Measurements from ENCODE around the gene STX11. TPM values are rescaled to one million over a fixed set of nuclear protein-coding genes. Genes with fewer than 3 reads are reported as not detected.

STX11 gene
- total and polyA plus RNA-seq, 10 donors: 5.9 to 76.0 (median 42.0) TPM

GRCh38 chr6:144232176-144232831, 82.0 kb downstream of the STX11 start:
- H3K9me3 ChIP-seq: no peaks in the 10 kb centered on the region
- intact Hi-C loops (cut with DNase I; ENCODE audit: low total_unique reads): no loop called here
- H3K4me1 ChIP-seq: no peaks in the 10 kb centered on the region
- H3K4me3 ChIP-seq: no peak overlapping the region
- no peaks in the 10 kb centered on the region for H3K36me3 ChIP-seq
- H3K27me3 ChIP-seq (replicated peaks in 1 of 7): no peaks in the 10 kb centered on the region
- WGBS, 5 donors: 79 to 92% (median 86%) methylated on average over 4 of the region's 4 CpGs
- no peak overlapping the region for H3K27ac ChIP-seq
- DNase-seq: no peak
- TF ChIP-seq POLR2AphosphoS5 (IDR thresholded peaks at IDR 0.05): no peak
- TF ChIP-seq, protein P1, sequence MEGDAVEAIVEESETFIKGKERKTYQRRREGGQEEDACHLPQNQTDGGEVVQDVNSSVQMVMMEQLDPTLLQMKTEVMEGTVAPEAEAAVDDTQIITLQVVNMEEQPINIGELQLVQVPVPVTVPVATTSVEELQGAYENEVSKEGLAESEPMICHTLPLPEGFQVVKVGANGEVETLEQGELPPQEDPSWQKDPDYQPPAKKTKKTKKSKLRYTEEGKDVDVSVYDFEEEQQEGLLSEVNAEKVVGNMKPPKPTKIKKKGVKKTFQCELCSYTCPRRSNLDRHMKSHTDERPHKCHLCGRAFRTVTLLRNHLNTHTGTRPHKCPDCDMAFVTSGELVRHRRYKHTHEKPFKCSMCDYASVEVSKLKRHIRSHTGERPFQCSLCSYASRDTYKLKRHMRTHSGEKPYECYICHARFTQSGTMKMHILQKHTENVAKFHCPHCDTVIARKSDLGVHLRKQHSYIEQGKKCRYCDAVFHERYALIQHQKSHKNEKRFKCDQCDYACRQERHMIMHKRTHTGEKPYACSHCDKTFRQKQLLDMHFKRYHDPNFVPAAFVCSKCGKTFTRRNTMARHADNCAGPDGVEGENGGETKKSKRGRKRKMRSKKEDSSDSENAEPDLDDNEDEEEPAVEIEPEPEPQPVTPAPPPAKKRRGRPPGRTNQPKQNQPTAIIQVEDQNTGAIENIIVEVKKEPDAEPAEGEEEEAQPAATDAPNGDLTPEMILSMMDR (IDR thresholded peaks at IDR 0.05 in 8 of 11, conservative IDR thresholded peaks at IDR 0.05 in 3 of 11): no peak
- no peak for TF ChIP-seq POLR2A (IDR thresholded peaks at IDR 0.05)

GRCh38 chr6:144232832-144233230, 82.5 kb downstream of the STX11 start:
- H3K27ac ChIP-seq: no peak overlapping the region
- no peak for DNase-seq
- TF ChIP-seq POLR2AphosphoS5 (IDR thresholded peaks at IDR 0.05) (no peak), POLR2A (IDR thresholded peaks at IDR 0.05) (no peak)
- TF ChIP-seq, protein P1 (IDR thresholded peaks at IDR 0.05 in 8 of 11, conservative IDR thresholded peaks at IDR 0.05 in 3 of 11): no peak
- H3K27me3 ChIP-seq (replicated peaks in 1 of 7): no peaks in the 10 kb centered on the region
- no peaks in the 10 kb centered on the region for H3K36me3 ChIP-seq
- H3K9me3 ChIP-seq: peaks cover 0 to 1% (median 0%) of the 10 kb centered on the region in 8 donors
- no peaks in the 10 kb centered on the region for H3K4me1 ChIP-seq
- 89 to 96% (median 92%) methylated on average over 2 of the region's 2 CpGs for WGBS, 5 donors
- no peak overlapping the region for H3K4me3 ChIP-seq
- intact Hi-C loops (cut with DNase I; ENCODE audit: low total_unique reads): no loop called here

DNA sequence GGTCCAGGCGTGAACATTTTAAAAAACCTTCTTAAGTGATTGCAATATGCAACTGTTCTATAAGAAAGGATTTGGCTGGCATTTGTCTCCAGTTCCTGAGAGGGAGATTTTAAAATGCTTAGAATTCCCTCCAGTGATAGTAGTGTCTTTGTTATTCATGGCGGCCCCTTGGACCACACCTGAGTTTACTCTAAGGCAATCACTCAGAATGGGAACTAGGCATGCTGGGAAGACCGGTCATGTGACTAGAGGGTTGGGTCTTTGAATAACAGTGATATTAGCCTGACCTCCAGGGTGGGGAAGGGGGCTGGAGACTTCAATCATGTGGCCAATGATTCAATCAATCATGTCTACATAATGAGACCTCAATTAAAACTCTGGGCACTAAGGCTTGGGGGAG, 84.1 kb downstream of the STX11 start:
- H3K9me3 ChIP-seq: peaks cover 0 to 6% (median 0%) of the 10 kb centered on the region in 8 donors
- no peaks in the 10 kb centered on the region for H3K27me3 ChIP-seq (replicated peaks in 1 of 7)
- no peak overlapping the region for H3K4me3 ChIP-seq
- intact Hi-C loops (cut with DNase I; ENCODE audit: low total_unique reads): no loop called here
- 91 to 99% (median 97%) methylated on average over 3 of the region's 3 CpGs for WGBS, 5 donors
- no peaks in the 10 kb centered on the region for H3K4me1 ChIP-seq
- no peak overlapping the region for H3K27ac ChIP-seq
- TF ChIP-seq POLR2A (IDR thresholded peaks at IDR 0.05): no peak
- TF ChIP-seq, protein P1 (IDR thresholded peaks at IDR 0.05 in 8 of 11, conservative IDR thresholded peaks at IDR 0.05 in 3 of 11): no peak
- no peak for TF ChIP-seq POLR2AphosphoS5 (IDR thresholded peaks at IDR 0.05)
- H3K36me3 ChIP-seq: no peaks in the 10 kb centered on the region
- no peak for DNase-seq

GRCh38 chr6:144234935-144235334, 84.6 kb downstream of the STX11 start:
- DNase-seq: no peak
- no peaks in the 10 kb centered on the region for H3K4me1 ChIP-seq
- no peaks in the 10 kb centered on the region for H3K27me3 ChIP-seq (replicated peaks in 1 of 7)
- no peak overlapping the region for H3K4me3 ChIP-seq
- no peak for TF ChIP-seq POLR2AphosphoS5 (IDR thresholded peaks at IDR 0.05)
- TF ChIP-seq, protein P1 (IDR thresholded peaks at IDR 0.05 in 8 of 11, conservative IDR thresholded peaks at IDR 0.05 in 3 of 11): no peak
- TF ChIP-seq POLR2A (IDR thresholded peaks at IDR 0.05): no peak
- intact Hi-C loops (cut with DNase I; ENCODE audit: low total_unique reads): no loop called here
- WGBS, 5 donors: 73 to 94% (median 85%) methylated on average over 4 of the region's 4 CpGs
- H3K27ac ChIP-seq: no peak overlapping the region
- H3K9me3 ChIP-seq: peaks cover 0 to 6% (median 0%) of the 10 kb centered on the region in 8 donors
- no peaks in the 10 kb centered on the region for H3K36me3 ChIP-seq

Other genes starting within 250 kb of the STX11 start
- 10 to 100 TPM; 20.4 to 34.4 (median 27.9) TPM for gene PLAGL1, start 142.3 kb upstream of the STX11 start, total RNA-seq
- gene PLAGL1, start 142.3 kb upstream of the STX11 start, polyA plus RNA-seq: 10 to 100 TPM in 1 of 3 donors, 1 to 10 TPM in 2; 7.1 to 12.2 (median 9.7) TPM
- gene SF3B5, start 54.9 kb upstream of the STX11 start, total RNA-seq: 100 to 1,000 TPM in 3 of 7 donors, 10 to 100 TPM in 4; 80.1 to 153 (median 89.6) TPM
- gene SF3B5, start 54.9 kb upstream of the STX11 start, polyA plus RNA-seq: 100 to 1,000 TPM; 172 to 236 (median 189) TPM
- 100 to 1,000 TPM; 273 to 539 (median 391) TPM for gene UTRN, start 134.8 kb downstream of the STX11 start, total RNA-seq
- gene UTRN, start 134.8 kb downstream of the STX11 start, polyA plus RNA-seq: 10 to 100 TPM; 15.4 to 29.1 (median 16.7) TPM

Data from spleen (tissue), 11 donors.